A549 (cell line): Measurements from ENCODE around the gene FGFR3. TPM values are rescaled to one million over a fixed set of nuclear protein-coding genes. Genes with fewer than 3 reads are reported as not detected.

Experiments
- ATAC-seq, 2 experiments: fragments of 200-7000 bp in 1 of 2; fragments of >200 bp in 1 of 2; cut with Nextera tagmentation in 1 of 2; cut with Tn5 transposase in 1 of 2; 3 replicates each; pipeline versions ENCODE4 v1.8.0 to v1.9.1; 2018 to 2020; ENCODE audit warnings: mild to moderate bottlenecking in 1 of 2, moderate library complexity in 1 of 2
- CTCF ChIA-PET: fragments of 300-600 bp; sonication (Branson Sonifier 250); formaldehyde crosslinking; extraction: SDS; loops from one replicate; lab custom pipeline; 2021; ENCODE audit warnings: antibody characterized with exemption, inconsistent platforms; lab: Yijun Ruan, JAX
- POLR2A ChIA-PET: fragments of 350-600 bp; formaldehyde crosslinking; extraction: SDS; loops from one replicate; lab custom pipeline; 2021; ENCODE audit warnings: antibody characterized with exemption, inconsistent platforms; lab: Yijun Ruan, JAX
- DNase-seq, 2 experiments: peaks; one replicate each; pipeline versions ENCODE4 v3.0.0 to v3.0.0-alpha.2; 2011 to 2016; ENCODE audit warnings: low read depth in 1 of 2, low spot score in 1 of 2
- FAIRE-seq: peaks from 2 replicates; lab custom pipeline; 2011; peaks lifted over from hg19 to GRCh38; lab: Jason Lieb, UNC
- H3K27ac ChIP-seq, 2 experiments: fragments of >200 bp; sonication (Bioruptor Twin); formaldehyde crosslinking; 3 replicates each; pipeline ENCODE4 v1.5.1; 2016 to 2017
- H3K4me1 ChIP-seq: fragments of >200 bp; sonication (Bioruptor Twin); formaldehyde crosslinking; 3 replicates; pipeline ENCODE4 v1.6.1; 2016
- H3K4me2 ChIP-seq: fragments of >200 bp; sonication (Bioruptor Twin); formaldehyde crosslinking; 3 replicates; pipeline ENCODE4 v1.6.1; 2016
- H3K4me3 ChIP-seq: fragments of >200 bp; sonication (Bioruptor Twin); formaldehyde crosslinking; 3 replicates; pipeline ENCODE4 v1.5.1; 2016
- H3K9me3 ChIP-seq: fragments of >200 bp; sonication (Bioruptor Twin); formaldehyde crosslinking; 3 replicates; pipeline ENCODE4 v1.6.1; 2016
- BHLHE40 ChIP-seq: IDR thresholded peaks from 2 replicates; pipeline ENCODE4 v1.6.1; 2012; ENCODE audit warnings: low read depth, low read length, inconsistent platforms
- CBX2 ChIP-seq: fragments of 200-600 bp; sonication (generic); IDR thresholded peaks from 2 replicates; pipeline ENCODE4 v1.6.1; 2016; ENCODE audit warnings: low read depth, mild to moderate bottlenecking, borderline replicate concordance
- CTCF ChIP-seq: fragments of >200 bp; sonication (Bioruptor Twin); formaldehyde crosslinking; IDR thresholded peaks from 3 replicates; pipeline ENCODE4 v1.5.1; 2016
- EHF ChIP-seq: fragments of 250-450 bp; sonication (Bioruptor Pico); IDR thresholded peaks from 2 replicates; pipeline ENCODE4 v1.5.0; 2020; ENCODE audit warnings: mild to moderate bottlenecking
- EHMT2 ChIP-seq: fragments of 200-600 bp; sonication (generic); IDR thresholded peaks from 2 replicates; pipeline ENCODE4 v1.6.1; 2016; ENCODE audit warnings: antibody characterized with exemption, low read depth, mild to moderate bottlenecking, moderate library complexity
- ELK1 ChIP-seq: fragments of 150-350 bp; IDR thresholded peaks from 2 replicates; pipeline ENCODE4 v1.6.1; 2014; ENCODE audit warnings: low read depth, mild to moderate bottlenecking, low read length
- ESRRA ChIP-seq: fragments of 150-350 bp; IDR thresholded peaks from 2 replicates; pipeline ENCODE4 v1.6.1; 2014; ENCODE audit warnings: mild to moderate bottlenecking, low read length, borderline replicate concordance
- HEYL ChIP-seq: fragments of 250-450 bp; sonication (Bioruptor Pico); IDR thresholded peaks from 2 replicates; pipeline ENCODE4 v1.8.0; 2021; ENCODE audit warnings: mild to moderate bottlenecking, moderate library complexity
- HOXB13 ChIP-seq: fragments of 250-450 bp; sonication (Bioruptor Pico); IDR thresholded peaks from 2 replicates; pipeline ENCODE4 v1.5.0; 2020; ENCODE audit warnings: low read depth, mild to moderate bottlenecking, moderate library complexity
- HOXB5 ChIP-seq: fragments of 250-450 bp; sonication (Bioruptor Pico); IDR thresholded peaks from 2 replicates; pipeline ENCODE4 v1.5.0; 2020; ENCODE audit warnings: mild to moderate bottlenecking, moderate library complexity
- KDM1A ChIP-seq: fragments of 200-600 bp; sonication (generic); IDR thresholded peaks from 2 replicates; pipeline ENCODE4 v1.6.1; 2016; ENCODE audit warnings: low read depth, mild to moderate bottlenecking
- MAZ ChIP-seq: fragments of 150-350 bp; IDR thresholded peaks from 2 replicates; pipeline ENCODE4 v1.6.1; 2014; ENCODE audit warnings: antibody characterized with exemption, low read depth, low read length, borderline replicate concordance
- PHF8 ChIP-seq: fragments of 200-600 bp; sonication (generic); IDR thresholded peaks from 2 replicates; pipeline ENCODE4 v1.6.1; 2016; ENCODE audit warnings: low read depth, mild to moderate bottlenecking, antibody characterized with exemption, moderate library complexity, borderline replicate concordance
- RAD21 ChIP-seq, 2 experiments: fragments of >200 bp in 1 of 2; sonication (Bioruptor Twin) in 1 of 2; formaldehyde crosslinking in 1 of 2; IDR thresholded peaks in 1 of 2; conservative IDR thresholded peaks in 1 of 2; 2 replicates in 1 of 2; 3 replicates in 1 of 2; pipeline ENCODE4 v1.6.1; 2012 to 2018; ENCODE audit warnings: inconsistent platforms in 1 of 2
- RCOR1 ChIP-seq: fragments of 150-350 bp; IDR thresholded peaks from 2 replicates; pipeline ENCODE4 v1.6.1; 2014; ENCODE audit warnings: antibody characterized with exemption, low read length, low read depth
- SMC3 ChIP-seq: fragments of >200 bp; sonication (Bioruptor Twin); formaldehyde crosslinking; IDR thresholded peaks from 3 replicates; pipeline ENCODE4 v1.6.1; 2018; ENCODE audit warnings: inconsistent platforms
- ZFP36 ChIP-seq: fragments of 450-650 bp; IDR thresholded peaks from 2 replicates; pipeline ENCODE4 v1.6.1; 2014; ENCODE audit warnings: borderline replicate concordance; ENCODE audit not compliant: partially characterized antibody
- ZSCAN20 ChIP-seq: fragments of 250-450 bp; sonication (Bioruptor Pico); IDR thresholded peaks from 2 replicates; pipeline ENCODE4 v1.8.0; 2022; ENCODE audit warnings: mild to moderate bottlenecking, moderate library complexity
- WGBS: methylation state at CpG from one replicate; pipeline ENCODE4 v1.1.6; 2017; ENCODE audit errors: missing lambda C conversion rate; 5-methylcytosine and 5-hydroxymethylcytosine counted together
- polyA plus RNA-seq, 4 experiments: library from polyadenylated mRNA; depleted of rRNA in 3 of 4; stranded (reverse); fragments of >200 nt; fragmentation: RNase III in 1 of 4; extraction: RNeasy Plus Mini Kit Qiagen cat#74134 plus additional on column Dnase treatment in 1 of 4; gene quantifications; 2 replicates in 3 of 4; 3 replicates in 1 of 4; pipeline ENCODE4 v1.2.3, GENCODE V29; 2011 to 2017
- TF ChIP-seq, protein P1 (sequence below): IDR thresholded peaks from 2 replicates; pipeline ENCODE4 v1.6.1; 2012; ENCODE audit warnings: low read depth, borderline replicate concordance
- TF ChIP-seq, protein P2 (sequence below): IDR thresholded peaks from 2 replicates; pipeline ENCODE4 v1.6.1; 2012
- TF ChIP-seq, protein P3 (sequence below): fragments of 250-450 bp; sonication (Bioruptor Pico); IDR thresholded peaks from 2 replicates; pipeline ENCODE4 v1.5.0; 2020; ENCODE audit warnings: low read depth, mild to moderate bottlenecking, moderate library complexity

The FGFR3 gene
- polyA plus RNA-seq, 2 of the 4 experiments (the other 2 are of a cell fraction): 1.9 to 4.8 TPM

DNA sequence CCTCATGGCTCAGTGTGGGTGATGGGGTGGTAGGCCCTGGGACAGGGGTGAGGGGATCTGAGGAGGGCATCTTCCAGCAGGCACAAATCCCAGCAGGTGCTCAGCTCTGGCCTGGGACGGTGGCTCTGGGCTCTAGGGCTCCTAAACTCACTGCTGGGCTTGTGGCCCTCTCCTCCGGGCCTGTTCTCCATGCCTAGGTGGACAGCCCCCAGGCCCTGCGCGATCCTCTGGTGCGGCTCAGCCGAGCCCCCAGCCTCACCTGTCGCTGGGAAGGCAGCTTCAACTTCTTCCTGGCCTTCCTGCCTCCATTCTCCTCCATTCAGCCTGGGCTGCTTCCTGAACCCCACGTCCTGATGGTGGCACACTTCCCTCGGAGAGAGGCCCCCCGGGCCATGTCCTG, 19.3 kb upstream of the FGFR3 start:
- ChIA-PET CTCF (interaction anchor here (1.0 to 3.0 kb wide), 3 partner anchors 25 to 53 kb away, joined by 3 to 10 read pairs (median 6); partner anchors contain the start of genes TACC3 and TMEM129), POLR2A (no interaction called here)
- no peak for DNase-seq
- Histone ChIP-seq H3K4me3 (no peak overlapping the region), H3K27ac (0 out of 6 replicates have a peak overlapping the region, but pooled peaks of 1 of the 2 experiments have one; percentile 21), H3K4me1 (peaks cover 26% of the 10 kb centered on the region), H3K9me3 (no peaks in the 10 kb centered on the region), H3K4me2 (no peak overlapping the region)
- no peak for FAIRE-seq
- 44% methylated on average over 3 of the region's 10 CpGs for WGBS
- no peak for TF ChIP-seq HOXB13 (CRISPR knock-in tag)
- TF ChIP-seq RAD21 (conservative IDR thresholded peaks at IDR 0.05 in 1 of 2, IDR thresholded peaks at IDR 0.05 in 1 of 2): no peak
- no peak for TF ChIP-seq EHF
- no peak for TF ChIP-seq RCOR1
- no peak for TF ChIP-seq HOXB5 (CRISPR knock-in tag)
- TF ChIP-seq ESRRA: no peak
- TF ChIP-seq, protein P1, sequence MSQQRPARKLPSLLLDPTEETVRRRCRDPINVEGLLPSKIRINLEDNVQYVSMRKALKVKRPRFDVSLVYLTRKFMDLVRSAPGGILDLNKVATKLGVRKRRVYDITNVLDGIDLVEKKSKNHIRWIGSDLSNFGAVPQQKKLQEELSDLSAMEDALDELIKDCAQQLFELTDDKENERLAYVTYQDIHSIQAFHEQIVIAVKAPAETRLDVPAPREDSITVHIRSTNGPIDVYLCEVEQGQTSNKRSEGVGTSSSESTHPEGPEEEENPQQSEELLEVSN: no peak
- no peak for TF ChIP-seq MAZ
- TF ChIP-seq ELK1: no peak
- no peak for TF ChIP-seq BHLHE40
- no peak for TF ChIP-seq ZSCAN20
- TF ChIP-seq CTCF: no peak
- no peak for TF ChIP-seq ZFP36
- TF ChIP-seq HEYL: no peak
- TF ChIP-seq PHF8: no peak
- TF ChIP-seq, protein P2, sequence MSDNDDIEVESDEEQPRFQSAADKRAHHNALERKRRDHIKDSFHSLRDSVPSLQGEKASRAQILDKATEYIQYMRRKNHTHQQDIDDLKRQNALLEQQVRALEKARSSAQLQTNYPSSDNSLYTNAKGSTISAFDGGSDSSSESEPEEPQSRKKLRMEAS: no peak
- TF ChIP-seq EHMT2: no peak
- TF ChIP-seq SMC3: no peak
- TF ChIP-seq, protein P3, sequence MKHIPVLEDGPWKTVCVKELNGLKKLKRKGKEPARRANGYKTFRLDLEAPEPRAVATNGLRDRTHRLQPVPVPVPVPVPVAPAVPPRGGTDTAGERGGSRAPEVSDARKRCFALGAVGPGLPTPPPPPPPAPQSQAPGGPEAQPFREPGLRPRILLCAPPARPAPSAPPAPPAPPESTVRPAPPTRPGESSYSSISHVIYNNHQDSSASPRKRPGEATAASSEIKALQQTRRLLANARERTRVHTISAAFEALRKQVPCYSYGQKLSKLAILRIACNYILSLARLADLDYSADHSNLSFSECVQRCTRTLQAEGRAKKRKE: no peak
- no peak for TF ChIP-seq KDM1A
- no peak for ATAC-seq

- DNase-seq: peak in 1 of 2 experiments; percentile 48
- H3K4me2 ChIP-seq: no peak overlapping the region
- POLR2A ChIA-PET: no interaction called here
These were observed 17.2 kb upstream of the FGFR3 start for GRCh38 chr4:1775731-1776500.

More at GRCh38 chr4:1775731-1776500, 17.2 kb upstream of the FGFR3 start:
- CTCF ChIA-PET: interaction anchor here (2.8 to 3.0 kb wide), 2 partner anchors 8 to 27 kb away, joined by 9 to 10 read pairs; no protein-coding TSS in a partner anchor
- FAIRE-seq: no peak
- Histone ChIP-seq H3K4me3 (no peak overlapping the region), H3K9me3 (no peaks in the 10 kb centered on the region)
- WGBS: 71% methylated on average over 7 of the region's 23 CpGs
- TF ChIP-seq CBX2 (no peak), ZFP36 (peak; percentile 73)
- TF ChIP-seq, all 56 proteins: peak for 1
- peaks cover 25% of the 10 kb centered on the region for H3K4me1 ChIP-seq
- H3K27ac ChIP-seq: peak overlapping the region in 1 of 2 experiments; percentile 83; a peak in 3 of 6 replicates
- peak; percentile 40 to 42; a peak in 5 of 6 replicates for ATAC-seq
